Endodermal cell (in vitro differentiated cells): ENCODE results near the gene TPCN2. TPM values are rescaled to one million over a fixed set of nuclear protein-coding genes. Genes with fewer than 3 reads are reported as not detected.

Experiments used
- DNase-seq: peaks from one replicate; pipeline ENCODE4 v3.0.0-alpha.2; 2017
- H3K27ac ChIP-seq: 2 replicates; pipeline ENCODE4 v1.5.1; 2013; ENCODE audit warnings: mild to moderate bottlenecking, low read depth, low read length, moderate library complexity
- H3K27me3 ChIP-seq: 2 replicates; pipeline ENCODE4 v1.6.1; 2013; ENCODE audit warnings: mild to moderate bottlenecking, low read length, moderate library complexity; ENCODE audit not compliant: insufficient read depth, control insufficient read depth, poor library complexity, severe bottlenecking
- H3K36me3 ChIP-seq: 2 replicates; pipeline ENCODE4 v1.7.0; 2013; ENCODE audit warnings: mild to moderate bottlenecking, low read length, moderate library complexity; ENCODE audit not compliant: control insufficient read depth, insufficient read depth
- H3K4me1 ChIP-seq: one replicate; pipeline ENCODE4 v1.7.0; 2013; ENCODE audit warnings: low read length; ENCODE audit not compliant: control insufficient read depth, insufficient read depth
- H3K4me3 ChIP-seq: 2 replicates; pipeline ENCODE4 v1.5.1; 2013; ENCODE audit warnings: mild to moderate bottlenecking, low read length, moderate library complexity
- H3K9ac ChIP-seq: 2 replicates; pipeline ENCODE4 v1.6.1; 2013; ENCODE audit warnings: mild to moderate bottlenecking, low read length, moderate library complexity; ENCODE audit not compliant: poor library complexity, severe bottlenecking; ENCODE audit errors: extremely low read depth
- H3K9me3 ChIP-seq: 2 replicates; pipeline ENCODE4 v1.6.1; 2013; ENCODE audit warnings: mild to moderate bottlenecking, low read length, moderate library complexity; ENCODE audit not compliant: control insufficient read depth
- H3K27ac Mint-ChIP-seq: 2 replicates; pipeline ENCODE4 v1.8.0; 2020; ENCODE audit warnings: mixed read lengths
- H3K27me3 Mint-ChIP-seq: 2 replicates; pipeline ENCODE4 v1.8.0; 2021; ENCODE audit warnings: mild to moderate bottlenecking, mixed read lengths; ENCODE audit not compliant: insufficient read depth
- H3K36me3 Mint-ChIP-seq: 2 replicates; pipeline ENCODE4 v1.8.0; 2020; ENCODE audit warnings: low read depth, mixed read lengths
- H3K4me1 Mint-ChIP-seq: 2 replicates; pipeline ENCODE4 v1.8.0; 2020; ENCODE audit warnings: mixed read lengths
- H3K4me3 Mint-ChIP-seq: 2 replicates; pipeline ENCODE4 v1.8.0; 2020; ENCODE audit warnings: mild to moderate bottlenecking, moderate library complexity, mixed read lengths
- H3K9me3 Mint-ChIP-seq: 2 replicates; pipeline ENCODE4 v1.8.0; 2020; ENCODE audit warnings: mild to moderate bottlenecking, mixed read lengths
- WGBS, 2 experiments: methylation state at CpG; one replicate each; pipeline versions ENCODE4 v1.1.5 to v1.1.7; 2013; ENCODE audit warnings: missing lambda C conversion rate in 2 of 2, mixed read lengths in 1 of 2; ENCODE audit not compliant: insufficient coverage in 1 of 2, insufficient read length in 1 of 2; 5-methylcytosine and 5-hydroxymethylcytosine counted together
- total RNA-seq, 2 donors: library from RNA; stranded (reverse); fragmentation: NEBNext Ultra II Directional in 1 of 2; extraction: Animal tissue kit (Norgen Biotek cat#: 25700) in 1 of 2; gene quantifications; 2 replicates in 1 of 2; 3 replicates in 1 of 2; pipeline ENCODE4 v1.2.1, GENCODE V29; 2021
- TF ChIP-seq, protein P1 (sequence below): fragments of 200-600 bp; sonication (generic); conservative IDR thresholded peaks from 2 replicates; pipeline ENCODE4 v1.5.0; 2021; ENCODE audit warnings: antibody characterized with exemption, mild to moderate bottlenecking

Gene TPCN2
- total RNA-seq, 2 donors from 2014 or later: 20.7 to 27.9 TPM

DNA sequence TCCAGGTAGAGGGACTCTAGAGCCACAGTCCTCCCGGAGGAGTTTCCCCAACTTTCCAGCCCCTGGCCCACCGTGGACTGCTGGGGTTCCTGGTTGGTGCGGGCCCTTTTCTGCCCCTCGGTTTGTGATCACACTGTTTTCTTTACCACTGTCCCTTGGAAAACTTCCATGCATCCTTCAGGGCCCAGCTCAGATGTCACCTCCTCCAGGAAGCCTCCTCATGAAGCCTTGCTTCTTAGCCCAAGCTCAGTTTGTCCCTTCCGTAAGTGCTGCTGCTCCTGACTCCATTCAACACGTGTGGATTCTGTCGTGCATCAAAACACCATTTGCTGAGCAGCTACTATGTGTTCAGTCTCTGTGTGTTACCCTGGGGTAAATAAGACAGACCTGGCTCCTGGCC, 15.9 kb upstream of the TPCN2 start:
- no peaks in the 10 kb centered on the region for H3K36me3 Mint-ChIP-seq
- H3K9me3 Mint-ChIP-seq: no peaks in the 10 kb centered on the region
- Histone ChIP-seq H3K4me3 (no peak overlapping the region), H3K9ac (no peak overlapping the region), H3K4me1 (no peaks in the 10 kb centered on the region), H3K27ac (no peak overlapping the region), H3K9me3 (no peaks in the 10 kb centered on the region), H3K36me3 (no peaks in the 10 kb centered on the region), H3K27me3 (no peaks in the 10 kb centered on the region)
- no peaks in the 10 kb centered on the region for H3K27me3 Mint-ChIP-seq
- no peak overlapping the region for H3K27ac Mint-ChIP-seq
- DNase-seq: no peak
- WGBS, 2 experiments: 90% methylated on average over 7 of the region's 7 CpGs
- no peak overlapping the region for H3K4me3 Mint-ChIP-seq
- TF ChIP-seq, protein P1, sequence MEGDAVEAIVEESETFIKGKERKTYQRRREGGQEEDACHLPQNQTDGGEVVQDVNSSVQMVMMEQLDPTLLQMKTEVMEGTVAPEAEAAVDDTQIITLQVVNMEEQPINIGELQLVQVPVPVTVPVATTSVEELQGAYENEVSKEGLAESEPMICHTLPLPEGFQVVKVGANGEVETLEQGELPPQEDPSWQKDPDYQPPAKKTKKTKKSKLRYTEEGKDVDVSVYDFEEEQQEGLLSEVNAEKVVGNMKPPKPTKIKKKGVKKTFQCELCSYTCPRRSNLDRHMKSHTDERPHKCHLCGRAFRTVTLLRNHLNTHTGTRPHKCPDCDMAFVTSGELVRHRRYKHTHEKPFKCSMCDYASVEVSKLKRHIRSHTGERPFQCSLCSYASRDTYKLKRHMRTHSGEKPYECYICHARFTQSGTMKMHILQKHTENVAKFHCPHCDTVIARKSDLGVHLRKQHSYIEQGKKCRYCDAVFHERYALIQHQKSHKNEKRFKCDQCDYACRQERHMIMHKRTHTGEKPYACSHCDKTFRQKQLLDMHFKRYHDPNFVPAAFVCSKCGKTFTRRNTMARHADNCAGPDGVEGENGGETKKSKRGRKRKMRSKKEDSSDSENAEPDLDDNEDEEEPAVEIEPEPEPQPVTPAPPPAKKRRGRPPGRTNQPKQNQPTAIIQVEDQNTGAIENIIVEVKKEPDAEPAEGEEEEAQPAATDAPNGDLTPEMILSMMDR: no peak
- H3K4me1 Mint-ChIP-seq: no peaks in the 10 kb centered on the region

GRCh38 chr11:69033431-69033830, 15.3 kb upstream of the TPCN2 start:
- Mint-ChIP-seq H3K4me3 (no peak overlapping the region), H3K9me3 (no peaks in the 10 kb centered on the region), H3K4me1 (no peaks in the 10 kb centered on the region), H3K27me3 (no peaks in the 10 kb centered on the region), H3K27ac (no peak overlapping the region), H3K36me3 (no peaks in the 10 kb centered on the region)
- WGBS, 2 experiments: 94 to 97% methylated on average over 5 to 11 of the region's 11 CpGs
- Histone ChIP-seq H3K27ac (no peak overlapping the region), H3K4me1 (no peaks in the 10 kb centered on the region), H3K4me3 (no peak overlapping the region), H3K36me3 (no peaks in the 10 kb centered on the region), H3K9ac (no peak overlapping the region), H3K9me3 (no peaks in the 10 kb centered on the region), H3K27me3 (no peaks in the 10 kb centered on the region)
- no peak for DNase-seq
- TF ChIP-seq, protein P1: no peak

- Histone ChIP-seq H3K9ac (no peak overlapping the region), H3K4me1 (no peaks in the 10 kb centered on the region), H3K27me3 (no peaks in the 10 kb centered on the region), H3K36me3 (no peaks in the 10 kb centered on the region), H3K9me3 (no peaks in the 10 kb centered on the region), H3K27ac (no peak overlapping the region), H3K4me3 (no peak overlapping the region)
- H3K36me3 Mint-ChIP-seq: no peaks in the 10 kb centered on the region
- DNase-seq: no peak
- H3K4me3 Mint-ChIP-seq: no peak overlapping the region
- no peak overlapping the region for H3K27ac Mint-ChIP-seq
- no peaks in the 10 kb centered on the region for H3K9me3 Mint-ChIP-seq
- H3K27me3 Mint-ChIP-seq: no peaks in the 10 kb centered on the region
- H3K4me1 Mint-ChIP-seq: no peaks in the 10 kb centered on the region
- TF ChIP-seq, protein P1: no peak
- 89 to 92% methylated on average over 15 to 22 of the region's 22 CpGs for WGBS, 2 experiments
Measured at GRCh38 chr11:69034123-69034867, 14.4 kb upstream of the TPCN2 start.
